ENCODE data around the gene CASP3.
"Not testable (repeated sequence)": the region's sequence is repeated elsewhere in the genome, so short reads cannot be mapped to it uniquely, and the experiment has no call there.

The CASP3 gene

GRCh38 chr4:184632842-184633241 lies 16.4 kb downstream of the CASP3 start:
- no peak for TF ChIP-seq SUZ12 (IDR thresholded peaks at IDR 0.05; ENCODE audit: extremely low read depth, insufficient read depth, insufficient read length)
- no peak for TF ChIP-seq YY1 (IDR thresholded peaks at IDR 0.05; ENCODE audit: insufficient read depth, insufficient read length)
- no peak for TF ChIP-seq ZNF274 (IDR thresholded peaks at IDR 0.05; ENCODE audit: low read depth, low read length)
- H3K27me3 ChIP-seq (ENCODE audit: insufficient read depth, insufficient read length), result no peaks in the 10 kb centered on the region
- no peaks in the 10 kb centered on the region for H3K4me1 ChIP-seq (ENCODE audit: insufficient read depth, insufficient read length)
- no peak overlapping the region for H3K4me3 ChIP-seq (ENCODE audit: insufficient read length, low read depth)
- H3K36me3 ChIP-seq (ENCODE audit: insufficient read depth, insufficient read length, low read length), result peaks cover 80% of the 10 kb centered on the region
- no peak for DNase-seq (ENCODE audit: low read depth, low spot score)
- no peaks in the 10 kb centered on the region for H3K9me3 ChIP-seq (ENCODE audit: insufficient read depth, low read length)
- H3K9ac ChIP-seq (ENCODE audit: insufficient read length, low read depth), result no peak overlapping the region

- Histone ChIP-seq H3K4me3 (ENCODE audit: insufficient read length, low read depth) (no peak overlapping the region), H3K36me3 (ENCODE audit: insufficient read depth, insufficient read length, low read length) (peaks cover 49% of the 10 kb centered on the region), H3K4me1 (ENCODE audit: insufficient read depth, insufficient read length) (no peaks in the 10 kb centered on the region), H3K9ac (ENCODE audit: insufficient read length, low read depth) (no peak overlapping the region), H3K9me3 (ENCODE audit: insufficient read depth, low read length) (peaks cover 8% of the 10 kb centered on the region; the same call in 1 of the 2 replicates), H3K27me3 (ENCODE audit: insufficient read depth, insufficient read length) (no peaks in the 10 kb centered on the region)
- TF ChIP-seq SUZ12 (IDR thresholded peaks at IDR 0.05; ENCODE audit: extremely low read depth, insufficient read depth, insufficient read length), result no peak
- no peak for TF ChIP-seq ZNF274 (IDR thresholded peaks at IDR 0.05; ENCODE audit: low read depth, low read length)
- TF ChIP-seq YY1 (IDR thresholded peaks at IDR 0.05; ENCODE audit: insufficient read depth, insufficient read length), result no peak
- DNase-seq (ENCODE audit: low read depth, low spot score), result no peak
These were observed 21.1 kb downstream of the CASP3 start for GRCh38 chr4:184628103-184628502.

GRCh38 chr4:184625783-184626596 lies 23.3 kb downstream of the CASP3 start:
- not testable (repeated sequence) for H3K9me3 ChIP-seq (ENCODE audit: insufficient read depth, low read length); H3K27me3 ChIP-seq (ENCODE audit: insufficient read depth, insufficient read length); H3K9ac ChIP-seq (ENCODE audit: insufficient read length, low read depth); H3K4me3 ChIP-seq (ENCODE audit: insufficient read length, low read depth); DNase-seq (ENCODE audit: low read depth, low spot score); H3K4me1 ChIP-seq (ENCODE audit: insufficient read depth, insufficient read length)
- H3K36me3 ChIP-seq (ENCODE audit: insufficient read depth, insufficient read length, low read length), result peaks cover 33% of the 10 kb centered on the region

- H3K9ac ChIP-seq (ENCODE audit: insufficient read length, low read depth), result no peak overlapping the region
- TF ChIP-seq YY1 (IDR thresholded peaks at IDR 0.05; ENCODE audit: insufficient read depth, insufficient read length) (no peak), ZNF274 (IDR thresholded peaks at IDR 0.05; ENCODE audit: low read depth, low read length) (no peak), SUZ12 (IDR thresholded peaks at IDR 0.05; ENCODE audit: extremely low read depth, insufficient read depth, insufficient read length) (no peak)
- no peaks in the 10 kb centered on the region for H3K4me1 ChIP-seq (ENCODE audit: insufficient read depth, insufficient read length)
- peaks cover 8% of the 10 kb centered on the region; the same call in 1 of the 2 replicates for H3K9me3 ChIP-seq (ENCODE audit: insufficient read depth, low read length)
- H3K4me3 ChIP-seq (ENCODE audit: insufficient read length, low read depth), result no peak overlapping the region
- no peak for DNase-seq (ENCODE audit: low read depth, low spot score)
- H3K36me3 ChIP-seq (ENCODE audit: insufficient read depth, insufficient read length, low read length), result peaks cover 24% of the 10 kb centered on the region
- H3K27me3 ChIP-seq (ENCODE audit: insufficient read depth, insufficient read length), result no peaks in the 10 kb centered on the region
These were observed 24.2 kb downstream of the CASP3 start for GRCh38 chr4:184624972-184625554.

- H3K4me1 ChIP-seq (ENCODE audit: insufficient read depth, insufficient read length); H3K9me3 ChIP-seq (ENCODE audit: insufficient read depth, low read length); H3K4me3 ChIP-seq (ENCODE audit: insufficient read length, low read depth); DNase-seq (ENCODE audit: low read depth, low spot score); H3K9ac ChIP-seq (ENCODE audit: insufficient read length, low read depth); H3K27me3 ChIP-seq (ENCODE audit: insufficient read depth, insufficient read length): not testable (repeated sequence)
- H3K36me3 ChIP-seq (ENCODE audit: insufficient read depth, insufficient read length, low read length), result peaks cover 18% of the 10 kb centered on the region
These were observed 24.7 kb downstream of the CASP3 start for GRCh38 chr4:184624504-184624903.

- no peaks in the 10 kb centered on the region for H3K4me1 ChIP-seq (ENCODE audit: insufficient read depth, insufficient read length)
- no peaks in the 10 kb centered on the region for H3K27me3 ChIP-seq (ENCODE audit: insufficient read depth, insufficient read length)
- no peaks in the 10 kb centered on the region for H3K36me3 ChIP-seq (ENCODE audit: insufficient read depth, insufficient read length, low read length)
- no peak overlapping the region for H3K4me3 ChIP-seq (ENCODE audit: insufficient read length, low read depth)
- H3K9ac ChIP-seq (ENCODE audit: insufficient read length, low read depth), result no peak overlapping the region
- TF ChIP-seq YY1 (IDR thresholded peaks at IDR 0.05; ENCODE audit: insufficient read depth, insufficient read length) (no peak), ZNF274 (IDR thresholded peaks at IDR 0.05; ENCODE audit: low read depth, low read length) (no peak), SUZ12 (IDR thresholded peaks at IDR 0.05; ENCODE audit: extremely low read depth, insufficient read depth, insufficient read length) (no peak)
- H3K9me3 ChIP-seq (ENCODE audit: insufficient read depth, low read length), result peaks cover 22% of the 10 kb centered on the region; the same call in 1 of the 2 replicates
- DNase-seq (ENCODE audit: low read depth, low spot score), result no peak
These were observed 27.7 kb downstream of the CASP3 start for GRCh38 chr4:184621518-184621917.

GRCh38 chr4:184620212-184620867 lies 28.9 kb downstream of the CASP3 start:
- DNase-seq (ENCODE audit: low read depth, low spot score), result no peak
- Histone ChIP-seq H3K4me1 (ENCODE audit: insufficient read depth, insufficient read length) (no peaks in the 10 kb centered on the region), H3K9me3 (ENCODE audit: insufficient read depth, low read length) (peaks cover 27% of the 10 kb centered on the region; the same call in 1 of the 2 replicates), H3K27me3 (ENCODE audit: insufficient read depth, insufficient read length) (no peaks in the 10 kb centered on the region), H3K36me3 (ENCODE audit: insufficient read depth, insufficient read length, low read length) (no peaks in the 10 kb centered on the region), H3K9ac (ENCODE audit: insufficient read length, low read depth) (no peak overlapping the region), H3K4me3 (ENCODE audit: insufficient read length, low read depth) (no peak overlapping the region)
- TF ChIP-seq ZNF274 (IDR thresholded peaks at IDR 0.05; ENCODE audit: low read depth, low read length) (no peak), YY1 (IDR thresholded peaks at IDR 0.05; ENCODE audit: insufficient read depth, insufficient read length) (no peak), SUZ12 (IDR thresholded peaks at IDR 0.05; ENCODE audit: extremely low read depth, insufficient read depth, insufficient read length) (no peak)

Measured in NT2/D1 (cell line).